ENCODE results near the gene USP6NL. TPM values are rescaled to one million over a fixed set of nuclear protein-coding genes. Genes with fewer than 3 reads are reported as not detected.
A peak's percentile ranks its signal among the peaks of the same experiment; 100 is the strongest.

Gene USP6NL
- total and polyA plus RNA-seq, 2 of the 13 experiments (the other 11 are each of a cell fraction or from before 2014, with no cell fraction given), result 10.5 to 22.9 TPM

GRCh38 chr10:11434324-11434723 lies 177.1 kb downstream of the USP6NL start:
- ATAC-seq (peak; percentile 77), DNase-seq (ENCODE audit: low spot score) (peak; percentile 16), FAIRE-seq (no peak)
- peaks cover 4 to 40% of the 10 kb centered on the region in 2 experiments; a peak in 3 of 5 replicates for H3K27me3 ChIP-seq (ENCODE audit: control insufficient read depth in 1 of 2, insufficient read depth in 2 of 2, low read length in 2 of 2)
- ChIA-PET POLR2A (no interaction called here), CTCF (ENCODE audit: low intra/inter-chr PET ratio, low total read pairs) (interaction anchor here (1.1 kb wide), 1 partner anchor 38 kb away, joined by 4 read pairs; no protein-coding TSS in a partner anchor)
- H3K27ac ChIP-seq (ENCODE audit: extremely low read length, insufficient read depth, low read length), result no peak overlapping the region
- no peaks in the 10 kb centered on the region for H3K4me1 ChIP-seq (ENCODE audit: insufficient read depth, low read length)
- no peak overlapping the region for H3K4me2 ChIP-seq (ENCODE audit: low read depth, low read length)
- H3K9me3 ChIP-seq (ENCODE audit: low read length), result peaks cover 7% of the 10 kb centered on the region
- H2AFZ ChIP-seq (ENCODE audit: low read length), result no peak overlapping the region
- no peak overlapping the region for H3K4me3 ChIP-seq (replicated peaks in 1 of 3; ENCODE audit: insufficient read depth in 1 of 3, low read depth in 2 of 3, low read length in 3 of 3)
- H3K9ac ChIP-seq (ENCODE audit: insufficient read depth, low read depth, low read length), result no peak overlapping the region
- WGBS (ENCODE audit: low lambda C conversion rate), result 5% methylated on average over 2 of the region's 2 CpGs
- H3K79me2 ChIP-seq (ENCODE audit: insufficient read depth, low read length), result no peaks in the 10 kb centered on the region
- intact Hi-C loops (cut with micrococcal nuclease; ENCODE audit: unreplicated experiment), result loop anchor here (1.0 kb wide), 2 partner anchors 38 to 323 kb away; no protein-coding TSS in a partner anchor
- H3K36me3 ChIP-seq (replicated peaks in 1 of 2; ENCODE audit: control insufficient read depth in 1 of 2, insufficient read depth in 2 of 2, low read length in 2 of 2), result no peaks in the 10 kb centered on the region
- BruUV-seq (replicated peaks), result no TSS peak
- in situ Hi-C loops (cut with HindIII; ENCODE audit: extremely low pct_ligation_motif_present, low pct_unique_long_range_greater_than_20kb), result loop anchor here (10.0 kb wide), 1 partner anchor 320 kb away; no protein-coding TSS in a partner anchor
- no peaks in the 10 kb centered on the region for H4K20me1 ChIP-seq (ENCODE audit: insufficient read depth, low read length)
- TF ChIP-seq ZNF775 (CRISPR knock-in tag; IDR thresholded peaks at IDR 0.05; ENCODE audit: borderline replicate concordance) (no peak), CTCF (CRISPR knock-in tag; IDR thresholded peaks at IDR 0.05) (peak; percentile 64), STAG1 (CRISPR knock-in tag; IDR thresholded peaks at IDR 0.05) (peak; percentile 67), ZBTB21 (CRISPR knock-in tag; IDR thresholded peaks at IDR 0.05) (no peak), RAD21 (CRISPR knock-in tag; IDR thresholded peaks at IDR 0.05) (peak; percentile 12; the same call in 1 of the 2 replicates), CBFB (CRISPR knock-in tag; IDR thresholded peaks at IDR 0.05) (no peak), TAF15 (IDR thresholded peaks at IDR 0.05; ENCODE audit: low read depth, low read length, poor library complexity, severe bottlenecking) (no peak), CEBPZ (IDR thresholded peaks at IDR 0.05; ENCODE audit: low read length) (no peak), ZNF256 (CRISPR knock-in tag; conservative IDR thresholded peaks at IDR 0.05) (no peak)
- TF ChIP-seq, protein P1, sequence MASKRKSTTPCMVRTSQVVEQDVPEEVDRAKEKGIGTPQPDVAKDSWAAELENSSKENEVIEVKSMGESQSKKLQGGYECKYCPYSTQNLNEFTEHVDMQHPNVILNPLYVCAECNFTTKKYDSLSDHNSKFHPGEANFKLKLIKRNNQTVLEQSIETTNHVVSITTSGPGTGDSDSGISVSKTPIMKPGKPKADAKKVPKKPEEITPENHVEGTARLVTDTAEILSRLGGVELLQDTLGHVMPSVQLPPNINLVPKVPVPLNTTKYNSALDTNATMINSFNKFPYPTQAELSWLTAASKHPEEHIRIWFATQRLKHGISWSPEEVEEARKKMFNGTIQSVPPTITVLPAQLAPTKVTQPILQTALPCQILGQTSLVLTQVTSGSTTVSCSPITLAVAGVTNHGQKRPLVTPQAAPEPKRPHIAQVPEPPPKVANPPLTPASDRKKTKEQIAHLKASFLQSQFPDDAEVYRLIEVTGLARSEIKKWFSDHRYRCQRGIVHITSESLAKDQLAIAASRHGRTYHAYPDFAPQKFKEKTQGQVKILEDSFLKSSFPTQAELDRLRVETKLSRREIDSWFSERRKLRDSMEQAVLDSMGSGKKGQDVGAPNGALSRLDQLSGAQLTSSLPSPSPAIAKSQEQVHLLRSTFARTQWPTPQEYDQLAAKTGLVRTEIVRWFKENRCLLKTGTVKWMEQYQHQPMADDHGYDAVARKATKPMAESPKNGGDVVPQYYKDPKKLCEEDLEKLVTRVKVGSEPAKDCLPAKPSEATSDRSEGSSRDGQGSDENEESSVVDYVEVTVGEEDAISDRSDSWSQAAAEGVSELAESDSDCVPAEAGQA (IDR thresholded peaks at IDR 0.05; ENCODE audit: low read depth), result no peak
- TF ChIP-seq, protein P1 (CRISPR knock-in tag; IDR thresholded peaks at IDR 0.05; ENCODE audit: borderline replicate concordance), result no peak
- TF ChIP-seq, protein P2, sequence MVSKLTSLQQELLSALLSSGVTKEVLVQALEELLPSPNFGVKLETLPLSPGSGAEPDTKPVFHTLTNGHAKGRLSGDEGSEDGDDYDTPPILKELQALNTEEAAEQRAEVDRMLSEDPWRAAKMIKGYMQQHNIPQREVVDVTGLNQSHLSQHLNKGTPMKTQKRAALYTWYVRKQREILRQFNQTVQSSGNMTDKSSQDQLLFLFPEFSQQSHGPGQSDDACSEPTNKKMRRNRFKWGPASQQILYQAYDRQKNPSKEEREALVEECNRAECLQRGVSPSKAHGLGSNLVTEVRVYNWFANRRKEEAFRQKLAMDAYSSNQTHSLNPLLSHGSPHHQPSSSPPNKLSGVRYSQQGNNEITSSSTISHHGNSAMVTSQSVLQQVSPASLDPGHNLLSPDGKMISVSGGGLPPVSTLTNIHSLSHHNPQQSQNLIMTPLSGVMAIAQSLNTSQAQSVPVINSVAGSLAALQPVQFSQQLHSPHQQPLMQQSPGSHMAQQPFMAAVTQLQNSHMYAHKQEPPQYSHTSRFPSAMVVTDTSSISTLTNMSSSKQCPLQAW (CRISPR knock-in tag; IDR thresholded peaks at IDR 0.05), result no peak

All from HepG2 (cell line).